ENCODE measurements around the gene ZBTB5.

DNA sequence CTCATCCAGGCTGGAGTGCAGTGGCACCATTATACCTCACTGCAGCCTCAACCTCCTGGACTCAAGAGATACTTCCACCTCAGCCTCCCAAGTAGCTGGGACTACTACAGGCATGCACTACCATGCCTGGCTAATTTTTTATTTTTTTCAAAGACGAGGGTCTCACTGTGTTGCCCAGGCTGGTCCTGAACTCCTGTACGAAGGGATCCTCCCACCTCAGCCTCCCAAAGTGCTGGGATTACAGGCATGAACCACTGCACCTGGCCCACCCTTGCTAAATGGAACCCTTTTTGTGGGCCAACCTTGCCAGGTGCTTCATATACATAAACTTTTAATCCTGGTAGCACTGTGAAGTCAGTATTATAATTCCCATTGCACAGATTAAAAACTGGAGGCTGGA is 41.7 kb downstream of the ZBTB5 start:
- TF ChIP-seq, protein P1, sequence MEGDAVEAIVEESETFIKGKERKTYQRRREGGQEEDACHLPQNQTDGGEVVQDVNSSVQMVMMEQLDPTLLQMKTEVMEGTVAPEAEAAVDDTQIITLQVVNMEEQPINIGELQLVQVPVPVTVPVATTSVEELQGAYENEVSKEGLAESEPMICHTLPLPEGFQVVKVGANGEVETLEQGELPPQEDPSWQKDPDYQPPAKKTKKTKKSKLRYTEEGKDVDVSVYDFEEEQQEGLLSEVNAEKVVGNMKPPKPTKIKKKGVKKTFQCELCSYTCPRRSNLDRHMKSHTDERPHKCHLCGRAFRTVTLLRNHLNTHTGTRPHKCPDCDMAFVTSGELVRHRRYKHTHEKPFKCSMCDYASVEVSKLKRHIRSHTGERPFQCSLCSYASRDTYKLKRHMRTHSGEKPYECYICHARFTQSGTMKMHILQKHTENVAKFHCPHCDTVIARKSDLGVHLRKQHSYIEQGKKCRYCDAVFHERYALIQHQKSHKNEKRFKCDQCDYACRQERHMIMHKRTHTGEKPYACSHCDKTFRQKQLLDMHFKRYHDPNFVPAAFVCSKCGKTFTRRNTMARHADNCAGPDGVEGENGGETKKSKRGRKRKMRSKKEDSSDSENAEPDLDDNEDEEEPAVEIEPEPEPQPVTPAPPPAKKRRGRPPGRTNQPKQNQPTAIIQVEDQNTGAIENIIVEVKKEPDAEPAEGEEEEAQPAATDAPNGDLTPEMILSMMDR (IDR thresholded peaks at IDR 0.05; ENCODE audit: borderline replicate concordance, extremely low read depth, low read length, poor library complexity, severe bottlenecking) = no peak
- TF ChIP-seq EZH2 (IDR thresholded peaks at IDR 0.05; ENCODE audit: borderline replicate concordance, low read depth, low read length, severe bottlenecking) = no peak

All from DND-41 (cell line).